ENCODE measurements around the gene HS6ST1.

- TF ChIP-seq CTCF (conservative IDR thresholded peaks at IDR 0.05 in 1 of 2, IDR thresholded peaks at IDR 0.05 in 1 of 2; ENCODE audit: extremely low read depth in 1 of 2, insufficient read depth in 1 of 2, low read depth in 1 of 2, low read length in 2 of 2): peak; percentile 28 to 49
- no peak for TF ChIP-seq EZH2 (IDR thresholded peaks at IDR 0.05; ENCODE audit: borderline replicate concordance, low read length)
These were observed 12.4 kb downstream of the HS6ST1 start for GRCh38 chr2:128306081-128306930.
